Large intestine (tissue), 3 donors: ENCODE measurements around the gene NOTCH2. TPM values are rescaled to one million over a fixed set of nuclear protein-coding genes. Genes with fewer than 3 reads are reported as not detected.
"Not testable (repeated sequence)": the region's sequence is repeated elsewhere in the genome, so short reads cannot be mapped to it uniquely, and the experiment has no call there.

Experiments
- DNase-seq, 2 donors: peaks; one replicate each; pipeline versions ENCODE4 v3.0.0 to v3.0.0-alpha.2; 2013
- H3K27ac ChIP-seq: one replicate; pipeline ENCODE4 v1.5.1; 2013; ENCODE audit warnings: low read length
- H3K27me3 ChIP-seq: 2 replicates; pipeline ENCODE4 v1.6.1; 2013; ENCODE audit warnings: low read length; ENCODE audit not compliant: control insufficient read depth, insufficient read depth
- H3K36me3 ChIP-seq: 2 replicates; pipeline ENCODE4 v1.6.1; 2013; ENCODE audit warnings: low read length; ENCODE audit not compliant: control insufficient read depth, insufficient read depth
- H3K4me1 ChIP-seq: one replicate; pipeline ENCODE4 v1.6.1; 2013; ENCODE audit warnings: low read length; ENCODE audit not compliant: control insufficient read depth, insufficient read depth
- H3K4me3 ChIP-seq: one replicate; pipeline ENCODE4 v1.5.1; 2013; ENCODE audit warnings: low read length
- H3K9me3 ChIP-seq: one replicate; pipeline ENCODE4 v1.6.1; 2013; ENCODE audit warnings: mild to moderate bottlenecking, low read depth, low read length, moderate library complexity; ENCODE audit not compliant: control insufficient read depth
- WGBS: methylation state at CpG from one replicate; pipeline ENCODE4 v1.1.5; 2013; ENCODE audit warnings: low lambda C conversion rate; ENCODE audit not compliant: insufficient coverage; 5-methylcytosine and 5-hydroxymethylcytosine counted together
- polyA plus RNA-seq: library from polyadenylated mRNA; unstranded; fragments of 120-200 nt; gene quantifications from one replicate; pipeline ENCODE4 v1.2.1, GENCODE V29; 2013

NOTCH2 gene
- polyA plus RNA-seq, 1 donor = 22.6 TPM

DNA sequence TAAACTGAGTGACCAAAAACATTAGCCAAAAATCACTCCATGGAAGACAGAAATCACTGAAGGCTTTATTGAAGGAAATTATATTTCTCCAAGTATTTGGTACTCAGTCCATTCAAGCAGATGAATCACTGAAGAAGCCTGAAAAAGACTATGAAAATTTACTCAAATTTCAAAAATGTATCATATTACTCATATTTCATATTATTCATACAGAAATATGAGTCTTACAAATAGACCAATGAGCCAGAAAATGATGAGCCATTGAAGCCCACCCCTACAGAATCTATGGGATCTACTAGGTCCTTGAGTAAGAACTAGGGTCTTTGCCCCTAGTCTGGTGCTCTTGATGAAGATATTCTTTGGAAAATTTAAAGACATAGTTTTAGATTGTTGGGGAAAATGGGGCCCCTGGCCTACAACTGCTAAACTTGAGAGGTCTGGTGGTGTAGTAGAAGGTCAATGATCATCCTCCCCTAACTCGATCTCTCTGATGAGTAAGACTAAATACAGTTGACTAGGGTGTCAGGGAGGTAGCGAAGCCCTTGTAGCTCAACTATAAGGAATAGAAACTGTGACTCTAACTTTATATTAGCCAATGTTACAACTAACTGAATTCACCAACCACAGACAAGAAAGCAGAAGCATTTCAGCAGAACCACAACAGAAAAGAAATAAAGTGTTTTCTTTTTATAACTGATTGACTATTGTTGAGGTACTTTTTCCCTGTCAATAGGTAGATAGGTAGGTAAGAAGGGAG, 81.0 kb downstream of the NOTCH2 start:
- Histone ChIP-seq H3K4me1 (no peaks in the 10 kb centered on the region), H3K27me3 (no peaks in the 10 kb centered on the region), H3K4me3 (no peak overlapping the region), H3K27ac (no peak overlapping the region), H3K36me3 (peaks cover 6% of the 10 kb centered on the region), H3K9me3 (no peaks in the 10 kb centered on the region)
- DNase-seq = no peak
- WGBS = no CpG with 5 or more reads among the region's 2 CpGs

DNA sequence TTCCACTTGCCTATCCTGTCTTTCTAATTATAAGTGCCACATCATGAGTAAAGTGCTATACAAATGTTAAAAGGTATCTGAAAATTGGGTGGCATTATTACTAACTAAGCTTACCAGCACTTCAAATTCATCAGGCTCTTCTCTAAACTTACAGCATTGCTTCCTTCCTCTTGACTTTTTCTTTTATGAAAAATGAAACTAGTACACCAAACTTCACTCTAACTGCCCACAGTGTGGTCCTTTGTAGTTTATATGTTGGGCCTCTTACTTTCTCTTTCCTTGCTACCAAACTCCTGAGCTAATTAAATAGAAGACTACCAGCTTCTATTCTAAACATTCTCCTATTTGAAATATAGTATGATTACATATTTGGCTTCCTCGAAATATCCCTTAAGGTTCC, 81.8 kb downstream of the NOTCH2 start:
- H3K9me3 ChIP-seq = no peaks in the 10 kb centered on the region

GRCh38 chr1:119987112-119987511, 82.3 kb downstream of the NOTCH2 start:
- no peak overlapping the region for H3K27ac ChIP-seq
- no peak for DNase-seq
- no peaks in the 10 kb centered on the region for H3K9me3 ChIP-seq
- peaks cover 6% of the 10 kb centered on the region for H3K36me3 ChIP-seq
- no peak overlapping the region for H3K4me3 ChIP-seq
- H3K27me3 ChIP-seq = no peaks in the 10 kb centered on the region
- WGBS = no CpG with 5 or more reads among the region's 2 CpGs
- no peaks in the 10 kb centered on the region for H3K4me1 ChIP-seq

More for the DNA sequence above, 81.8 kb downstream of the NOTCH2 start:
- H3K4me3 ChIP-seq = no peak overlapping the region
- WGBS = 80% methylated on average over 1 of the region's 1 CpG
- no peak for DNase-seq
- peaks cover 6% of the 10 kb centered on the region for H3K36me3 ChIP-seq
- H3K27me3 ChIP-seq = no peaks in the 10 kb centered on the region
- H3K27ac ChIP-seq = no peak overlapping the region
- no peaks in the 10 kb centered on the region for H3K4me1 ChIP-seq

- Histone ChIP-seq H3K27me3 (no peaks in the 10 kb centered on the region), H3K27ac (no peak overlapping the region), H3K4me1 (no peaks in the 10 kb centered on the region), H3K4me3 (no peak overlapping the region), H3K36me3 (peaks cover 6% of the 10 kb centered on the region), H3K9me3 (no peaks in the 10 kb centered on the region)
- WGBS = 86% methylated on average over 2 of the region's 3 CpGs
- no peak for DNase-seq
Measured at GRCh38 chr1:119986007-119986497, 83.4 kb downstream of the NOTCH2 start.

DNA sequence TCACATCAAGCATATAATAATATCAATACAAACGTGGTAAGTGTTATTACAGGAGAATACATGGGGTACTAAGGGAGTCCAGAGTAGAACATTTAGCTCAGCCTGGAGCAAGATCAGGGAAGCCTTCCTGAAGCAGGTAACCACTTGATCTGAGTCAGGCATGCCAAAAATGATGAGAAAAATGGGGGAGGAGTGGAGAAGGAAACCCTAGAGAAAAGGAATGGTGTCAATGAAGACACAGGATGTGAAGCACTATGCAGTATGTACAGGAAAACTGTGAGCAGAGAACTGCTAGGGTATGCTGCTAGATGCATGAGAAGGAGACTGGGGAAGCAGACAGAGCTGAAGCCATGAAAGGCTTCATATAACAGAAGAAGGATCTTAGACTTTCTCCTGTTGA, 84.7 kb downstream of the NOTCH2 start:
- no CpG with 5 or more reads among the region's 1 CpG for WGBS

DNA sequence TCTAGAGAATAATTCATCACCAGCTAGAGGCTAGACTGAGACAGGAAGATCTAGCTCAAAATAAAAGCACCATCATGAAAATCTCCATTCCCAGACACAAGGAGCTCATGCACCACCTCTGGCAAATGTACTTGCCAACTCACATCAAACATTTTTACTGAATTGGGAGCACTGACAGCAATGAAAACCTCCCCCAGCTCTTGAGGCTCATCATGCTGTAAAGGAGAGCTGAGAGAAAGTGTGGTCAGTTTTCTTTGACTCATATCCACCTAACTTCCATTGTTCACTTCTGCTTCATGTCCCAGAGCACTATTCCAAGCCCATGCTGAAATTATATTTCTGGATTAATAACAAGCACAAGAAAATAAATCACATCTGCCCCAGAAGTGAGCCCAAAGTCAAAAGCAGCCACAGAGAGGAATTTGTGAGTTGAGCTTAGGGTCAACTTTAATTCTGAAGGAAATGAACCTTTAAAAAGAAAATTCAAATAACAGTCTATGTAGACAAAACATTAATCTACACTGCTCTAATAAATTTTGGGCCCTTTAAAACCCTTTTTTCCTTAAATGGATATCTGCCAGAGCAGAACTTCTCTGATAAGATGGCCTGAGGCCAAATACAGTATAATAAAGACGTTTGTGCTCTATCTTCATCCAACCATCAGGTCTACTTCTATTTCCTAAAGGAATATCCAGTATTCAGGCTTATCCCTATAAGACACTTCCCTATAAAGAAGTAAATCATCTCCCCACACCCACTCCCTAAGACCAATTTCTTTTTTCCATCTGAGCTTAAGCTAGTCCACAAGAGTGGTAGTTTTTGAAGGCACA, 87.3 kb downstream of the NOTCH2 start:
- H3K4me3 ChIP-seq = no peak overlapping the region
- H3K27me3 ChIP-seq = no peaks in the 10 kb centered on the region
- no peak overlapping the region for H3K27ac ChIP-seq
- 40% methylated on average over 1 of the region's 1 CpG for WGBS
- peaks cover 6% of the 10 kb centered on the region for H3K36me3 ChIP-seq
- H3K4me1 ChIP-seq = no peaks in the 10 kb centered on the region
- DNase-seq = no peak
- H3K9me3 ChIP-seq = no peaks in the 10 kb centered on the region

More for the DNA sequence above, 84.7 kb downstream of the NOTCH2 start:
- no peak for DNase-seq
- Histone ChIP-seq H3K27ac (no peak overlapping the region), H3K4me3 (no peak overlapping the region), H3K9me3 (no peaks in the 10 kb centered on the region), H3K27me3 (no peaks in the 10 kb centered on the region), H3K36me3 (peaks cover 6% of the 10 kb centered on the region), H3K4me1 (no peaks in the 10 kb centered on the region)

DNA sequence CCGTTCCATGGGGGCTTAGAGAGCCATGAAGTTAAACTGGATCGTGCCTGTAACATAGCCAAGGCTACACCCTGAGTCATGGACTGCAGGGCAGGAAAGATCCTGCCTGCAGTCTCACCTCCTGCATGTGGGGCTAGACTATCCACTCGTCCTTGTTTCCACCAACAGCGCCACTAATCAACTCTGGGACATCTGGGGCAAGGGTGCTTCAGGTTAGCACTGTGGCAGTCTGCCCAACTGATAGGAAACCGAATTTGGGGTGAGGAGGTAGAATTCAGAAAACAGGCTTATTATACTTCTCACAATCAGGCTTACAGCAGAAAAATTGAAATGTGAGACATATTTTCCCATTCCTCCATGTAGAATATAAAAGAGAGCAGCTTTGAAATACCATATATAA, 88.0 kb downstream of the NOTCH2 start:
- DNase-seq = no peak
- no CpG with 5 or more reads among the region's 5 CpGs for WGBS
- H3K27ac ChIP-seq = no peak overlapping the region

GRCh38 chr1:119978018-119978505, 91.4 kb downstream of the NOTCH2 start:
- no peaks in the 10 kb centered on the region for H3K27me3 ChIP-seq
- no peak overlapping the region for H3K27ac ChIP-seq
- no peak for DNase-seq
- H3K9me3 ChIP-seq = no peaks in the 10 kb centered on the region
- peaks cover 4% of the 10 kb centered on the region for H3K36me3 ChIP-seq
- no peaks in the 10 kb centered on the region for H3K4me1 ChIP-seq
- 100% methylated on average over 2 of the region's 4 CpGs for WGBS
- no peak overlapping the region for H3K4me3 ChIP-seq

More for the DNA sequence above, 88.0 kb downstream of the NOTCH2 start:
- Histone ChIP-seq H3K36me3 (peaks cover 6% of the 10 kb centered on the region), H3K9me3 (no peaks in the 10 kb centered on the region), H3K4me3 (no peak overlapping the region), H3K27me3 (no peaks in the 10 kb centered on the region), H3K4me1 (no peaks in the 10 kb centered on the region)

DNA sequence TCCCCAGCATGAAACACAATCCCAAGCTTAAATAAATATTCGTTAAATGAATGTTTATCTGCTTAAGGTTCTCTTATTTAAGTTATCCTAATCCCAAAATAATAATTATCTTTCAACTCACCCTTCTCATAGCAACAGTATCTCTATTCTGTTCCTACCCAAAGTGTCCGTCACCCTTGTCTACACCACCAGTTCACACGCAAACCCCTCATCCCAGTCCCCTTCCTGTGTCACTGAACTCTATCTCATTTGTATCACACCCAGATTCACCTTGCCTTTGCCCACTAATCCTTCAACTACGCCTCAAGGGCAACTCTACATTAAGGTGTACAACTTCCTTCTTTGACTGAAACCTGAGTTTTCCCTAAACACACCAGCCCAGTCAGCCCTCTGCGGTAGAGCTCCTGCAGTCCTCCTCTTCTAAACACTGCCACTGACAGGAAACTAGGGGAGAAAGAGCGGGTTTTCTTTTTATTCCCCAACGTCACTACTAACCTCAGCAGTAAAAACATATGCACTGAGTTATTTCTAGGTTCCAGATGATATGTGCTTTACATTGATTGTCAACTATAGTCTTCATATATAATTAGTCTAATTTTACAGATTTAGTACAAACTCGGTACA, 92.2 kb downstream of the NOTCH2 start:
- H3K27me3 ChIP-seq, H3K36me3 ChIP-seq, DNase-seq, H3K4me1 ChIP-seq, H3K4me3 ChIP-seq, H3K9me3 ChIP-seq, H3K27ac ChIP-seq: not testable (repeated sequence)
- 94% methylated on average over 3 of the region's 8 CpGs for WGBS

GRCh38 chr1:119975582-119976254, 93.7 kb downstream of the NOTCH2 start:
- H3K9me3 ChIP-seq, H3K4me1 ChIP-seq, H3K4me3 ChIP-seq, H3K27ac ChIP-seq, DNase-seq, H3K27me3 ChIP-seq: not testable (repeated sequence)
- peaks cover 11% of the 10 kb centered on the region for H3K36me3 ChIP-seq
- WGBS = 67% methylated on average over 1 of the region's 5 CpGs
